Heart right ventricle (tissue), 16 donors: Measurements from ENCODE around the gene SKAP2. TPM values are rescaled to one million over a fixed set of nuclear protein-coding genes. Genes with fewer than 3 reads are reported as not detected.

Experiments used
- ATAC-seq, 8 donors: fragments of 200-7000 bp; cut with Tn5 transposase; one replicate each; pipeline ENCODE4 v1.9.1; 2020; ENCODE audit warnings: mild to moderate bottlenecking in 8 of 8, moderate library complexity in 8 of 8, moderate number of reproducible peaks in 1 of 8
- DNase-seq, 2 donors: peaks; one replicate each; pipeline ENCODE4 v3.0.0-alpha.2; 2020
- H3K27ac ChIP-seq, 10 donors: fragments of 200-600 bp; sonication (generic) in 2 of 10; one replicate each; pipeline versions ENCODE4 v1.5.0 to v1.8.0; 2020 to 2022; ENCODE audit warnings: mild to moderate bottlenecking in 3 of 10
- H3K27me3 ChIP-seq, 7 donors: fragments of 200-600 bp; one replicate each; pipeline ENCODE4 v1.8.0; 2021 to 2022; ENCODE audit warnings: mild to moderate bottlenecking in 2 of 7
- H3K36me3 ChIP-seq, 9 donors: fragments of 200-600 bp; sonication (generic) in 1 of 9; one replicate each; pipeline versions ENCODE4 v1.5.0 to v1.8.0; 2020 to 2022; ENCODE audit warnings: mild to moderate bottlenecking in 2 of 9
- H3K4me1 ChIP-seq, 9 donors: fragments of 200-600 bp; sonication (generic) in 1 of 9; one replicate each; pipeline versions ENCODE4 v1.5.0 to v1.8.0; 2020 to 2022; ENCODE audit warnings: mild to moderate bottlenecking in 4 of 9
- H3K4me3 ChIP-seq, 10 donors: fragments of 200-600 bp; sonication (generic) in 2 of 10; one replicate each; pipeline versions ENCODE4 v1.5.0 to v1.8.0; 2020 to 2022; ENCODE audit warnings: mild to moderate bottlenecking in 7 of 10, moderate library complexity in 2 of 10
- H3K9me3 ChIP-seq, 11 donors: fragments of 200-600 bp in 10 of 11; sonication (generic) in 2 of 11; one replicate each; pipeline versions ENCODE4 v1.5.0 to v1.8.0; 2013 to 2022; ENCODE audit warnings: mild to moderate bottlenecking in 2 of 11, control low read depth in 1 of 11, moderate library complexity in 1 of 11
- WGBS, 2 donors: extraction: QIAGEN DNeasy Blood & Tissue Kit; methylation state at CpG; one replicate each; pipeline ENCODE4 v1.1.7; 2013; ENCODE audit warnings: inconsistent platforms in 1 of 2; 5-methylcytosine and 5-hydroxymethylcytosine counted together
- intact Hi-C, 10 donors: fragments of 100-400 bp; cut with DNase I; formaldehyde crosslinking; loops; one replicate each; pipeline versions ENCODE4 v1.11.1 to v1.14.2; 2022
- polyA plus RNA-seq, 2 donors: library from polyadenylated mRNA; stranded (reverse); fragments of 200-250 nt; gene quantifications; one replicate each; pipeline ENCODE4 v1.2.3, GENCODE V29; 2013
- total RNA-seq, 10 donors: library from RNA; stranded (reverse); fragmentation: NEBNext Ultra II Directional in 3 of 10; extraction: Animal tissue kit (Norgen Biotek cat#: 25700) in 3 of 10; gene quantifications; one replicate each; pipeline versions ENCODE4 v1.2.1 to v1.2.4, GENCODE V29; 2021 to 2023
- TF ChIP-seq, protein P1 (sequence below), 9 donors: fragments of 200-600 bp; sonication (generic) in 2 of 9; IDR thresholded peaks; one replicate each; pipeline versions ENCODE4 v1.5.0 to v1.8.0; 2021 to 2022; ENCODE audit warnings: antibody characterized with exemption in 9 of 9, mild to moderate bottlenecking in 5 of 9, moderate library complexity in 1 of 9
- donor health status: Arrhythmogenic right ventricular cardiomyopathy.
- donor health status: ischemic (EF 13 %, LVEDD 7.1; RV severe dilation, severe dysfunction).
- donor health status: healthy with polysubstance abuse.
- donor health status: DM: no; HTN: yes; CAD: no.
- donor health status: DM: no; HTN: no; CAD: no.
- donor health status: ischemic (EF 25% LVEDD 6.9; RV normal size, moderate dysfunction).
- donor health status: ischemic (EF 25% LVEDD 5.7; RV mildly dilated, moderate dysfunction).
- donor health status: healthy.
- donor health status: DM: yes; HTN: yes; CAD: no.
- donor health status: Ischemic cardiomyopathy.
- donor health status: ischemic (EF 35%, LVEDD 5.7; RV mildly dilated, moderate dysfunction).
- donor health status: nonischemic (EF 11% LVEDD 7.7; RV severe dilation, severe dysfunction).
- donor health status: DM: yes; HTN: yes; CAD: no.
- donor health status: PGD.
- donor health status: ischemic (EF 29% LVEDD 5.4; RV normal size, mild dysfunction).
- donor health status: nonischemic (EF 23%, LVEDD 6.1; RV moderate dilation, normal function).

Gene SKAP2
- total and polyA plus RNA-seq, 12 donors, result 1.9 to 12.3 (median 4.6) TPM

DNA sequence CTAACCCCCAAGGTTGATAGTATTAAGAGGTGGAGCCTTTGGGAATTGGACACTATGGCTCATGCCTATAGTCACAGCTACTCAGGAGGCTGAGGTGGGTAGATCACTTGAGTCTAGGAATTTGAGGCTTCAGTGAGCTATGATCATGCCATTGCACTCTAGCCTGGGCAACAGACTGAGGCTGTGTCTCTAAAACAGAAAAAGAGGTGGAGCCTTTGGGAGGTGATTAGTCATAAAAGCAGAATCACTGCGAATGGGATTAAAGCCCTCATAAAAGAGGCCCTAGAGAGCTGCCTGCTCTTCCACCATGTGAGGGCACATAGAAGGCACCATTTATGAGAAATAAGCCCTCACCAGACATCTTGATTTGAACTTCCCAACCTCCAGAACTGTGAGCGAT lies 81.9 kb downstream of the SKAP2 start:
- WGBS, 2 donors, result 94 to 97% methylated on average over 2 of the region's 2 CpGs
- H3K9me3 ChIP-seq, result no peaks in the 10 kb centered on the region
- no peaks in the 10 kb centered on the region for H3K36me3 ChIP-seq
- intact Hi-C loops, result no loop called here
- ATAC-seq (no peak), DNase-seq (no peak)
- no peaks in the 10 kb centered on the region for H3K4me1 ChIP-seq
- TF ChIP-seq, protein P1, sequence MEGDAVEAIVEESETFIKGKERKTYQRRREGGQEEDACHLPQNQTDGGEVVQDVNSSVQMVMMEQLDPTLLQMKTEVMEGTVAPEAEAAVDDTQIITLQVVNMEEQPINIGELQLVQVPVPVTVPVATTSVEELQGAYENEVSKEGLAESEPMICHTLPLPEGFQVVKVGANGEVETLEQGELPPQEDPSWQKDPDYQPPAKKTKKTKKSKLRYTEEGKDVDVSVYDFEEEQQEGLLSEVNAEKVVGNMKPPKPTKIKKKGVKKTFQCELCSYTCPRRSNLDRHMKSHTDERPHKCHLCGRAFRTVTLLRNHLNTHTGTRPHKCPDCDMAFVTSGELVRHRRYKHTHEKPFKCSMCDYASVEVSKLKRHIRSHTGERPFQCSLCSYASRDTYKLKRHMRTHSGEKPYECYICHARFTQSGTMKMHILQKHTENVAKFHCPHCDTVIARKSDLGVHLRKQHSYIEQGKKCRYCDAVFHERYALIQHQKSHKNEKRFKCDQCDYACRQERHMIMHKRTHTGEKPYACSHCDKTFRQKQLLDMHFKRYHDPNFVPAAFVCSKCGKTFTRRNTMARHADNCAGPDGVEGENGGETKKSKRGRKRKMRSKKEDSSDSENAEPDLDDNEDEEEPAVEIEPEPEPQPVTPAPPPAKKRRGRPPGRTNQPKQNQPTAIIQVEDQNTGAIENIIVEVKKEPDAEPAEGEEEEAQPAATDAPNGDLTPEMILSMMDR (IDR thresholded peaks at IDR 0.05), result no peak
- H3K27ac ChIP-seq, result no peak overlapping the region
- H3K4me3 ChIP-seq, result no peak overlapping the region
- no peaks in the 10 kb centered on the region for H3K27me3 ChIP-seq

DNA sequence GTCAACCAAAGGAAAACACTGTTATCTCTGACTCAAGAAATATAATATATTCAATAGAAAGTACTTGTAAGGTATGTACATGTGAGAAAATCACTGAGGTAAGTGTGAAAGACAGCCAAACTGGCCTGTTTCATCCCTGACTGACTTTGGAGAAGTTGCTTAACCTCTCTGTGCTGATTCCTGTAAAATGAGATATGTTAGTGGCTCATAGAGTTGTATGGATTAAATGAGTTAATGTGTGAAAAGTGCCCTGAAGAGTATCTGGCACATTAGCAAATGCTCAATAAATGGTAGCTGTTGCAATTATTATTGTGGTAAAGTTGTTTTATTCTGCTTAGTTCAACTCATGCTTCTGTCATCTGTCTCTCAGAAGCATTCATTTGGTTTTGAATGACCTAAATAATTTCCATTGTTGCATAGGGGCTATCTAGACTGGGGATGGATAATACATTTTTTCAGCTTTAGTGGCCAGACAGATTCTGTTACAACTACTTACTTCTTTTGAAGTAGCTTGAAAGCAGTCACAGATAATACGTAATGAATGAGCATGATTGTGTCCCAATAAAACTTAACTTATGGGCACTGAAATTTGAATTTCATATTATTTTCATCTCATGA lies 84.3 kb downstream of the SKAP2 start:
- Histone ChIP-seq H3K27ac (no peak overlapping the region), H3K36me3 (peaks cover 0 to 5% (median 0%) of the 10 kb centered on the region in 9 donors), H3K4me1 (no peaks in the 10 kb centered on the region), H3K9me3 (no peaks in the 10 kb centered on the region), H3K27me3 (peaks cover 0 to 5% (median 0%) of the 10 kb centered on the region in 7 donors), H3K4me3 (no peak overlapping the region)
- TF ChIP-seq, protein P1 (IDR thresholded peaks at IDR 0.05), result no peak
- intact Hi-C loops, result no loop called here
- WGBS, 2 donors, result 95 to 96% methylated on average over 1 of the region's 1 CpG
- no peak for ATAC-seq
- no peak for DNase-seq

DNA sequence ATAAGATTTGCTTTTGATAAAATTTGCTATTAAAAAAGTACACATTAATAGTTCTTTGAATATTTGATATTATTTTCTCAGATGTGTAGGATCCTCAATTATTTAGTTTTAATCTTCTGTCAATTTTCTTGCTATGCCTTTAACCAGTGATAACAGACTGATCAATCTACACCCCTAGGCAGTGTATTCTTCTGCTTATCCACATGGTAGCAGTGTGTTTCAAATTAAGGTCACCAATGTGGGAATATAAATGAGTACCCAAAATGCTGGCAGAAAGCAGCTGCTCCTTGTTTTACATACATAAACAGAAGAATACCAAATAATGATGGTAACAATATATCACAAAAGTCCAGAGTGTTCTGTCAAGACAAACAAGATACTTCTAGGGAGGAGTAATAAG lies 87.0 kb downstream of the SKAP2 start:
- no peaks in the 10 kb centered on the region for H3K9me3 ChIP-seq
- ATAC-seq, result no peak
- intact Hi-C loops, result no loop called here
- TF ChIP-seq, protein P1 (IDR thresholded peaks at IDR 0.05), result no peak
- H3K4me3 ChIP-seq, result no peak overlapping the region
- H3K27me3 ChIP-seq, result peaks cover 0 to 5% (median 0%) of the 10 kb centered on the region in 7 donors
- no peaks in the 10 kb centered on the region for H3K4me1 ChIP-seq
- peaks cover 0 to 6% (median 0%) of the 10 kb centered on the region in 9 donors for H3K36me3 ChIP-seq
- DNase-seq, result no peak
- H3K27ac ChIP-seq, result no peak overlapping the region

DNA sequence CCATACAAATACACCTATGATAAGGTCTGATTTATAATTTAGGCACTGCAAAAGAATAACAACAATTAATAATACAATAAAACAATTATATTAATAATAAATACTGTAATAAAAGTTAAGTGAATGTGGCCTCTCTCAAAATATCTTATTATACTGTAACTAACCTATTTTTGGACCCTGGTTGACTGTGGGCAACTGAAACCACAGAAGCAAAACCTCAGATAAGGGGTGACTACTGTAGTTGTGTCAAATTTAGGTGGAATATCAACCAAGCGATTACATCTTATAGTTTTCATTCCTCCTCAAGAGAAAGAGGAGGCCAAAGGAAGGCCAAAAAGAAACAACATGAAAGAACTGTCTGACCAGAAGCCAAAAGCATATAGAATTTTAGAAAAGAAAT lies 103.9 kb downstream of the SKAP2 start:
- no peak for ATAC-seq
- Histone ChIP-seq H3K4me1 (no peaks in the 10 kb centered on the region), H3K9me3 (peaks cover 0 to 22% (median 0%) of the 10 kb centered on the region in 11 donors), H3K27me3 (no peaks in the 10 kb centered on the region), H3K4me3 (no peak overlapping the region), H3K27ac (no peak overlapping the region), H3K36me3 (no peaks in the 10 kb centered on the region)
- DNase-seq, result no peak
- WGBS, 2 donors, result 89% methylated on average over 1 of the region's 1 CpG
- TF ChIP-seq, protein P1 (IDR thresholded peaks at IDR 0.05), result no peak
- intact Hi-C loops, result no loop called here
